H9 (cell line): Measurements from ENCODE around the gene LASP1. TPM values are rescaled to one million over a fixed set of nuclear protein-coding genes. Genes with fewer than 3 reads are reported as not detected.

ENCODE experiments used
- DNase-seq: peaks from one replicate; pipeline ENCODE4 v3.0.0-alpha.2; 2017
- H2AFZ ChIP-seq: one replicate; pipeline ENCODE4 v1.6.1; 2013; ENCODE audit warnings: mild to moderate bottlenecking, low read length, control low read depth, moderate library complexity
- H2AK5ac ChIP-seq: 2 replicates; pipeline ENCODE4 v1.6.1; 2013; ENCODE audit warnings: low read length, control low read depth, mixed read lengths; ENCODE audit not compliant: insufficient read length
- H2BK120ac ChIP-seq: one replicate; pipeline ENCODE4 v1.6.1; 2013; ENCODE audit warnings: low read depth, mild to moderate bottlenecking, low read length, control low read depth, inconsistent platforms; ENCODE audit not compliant: poor library complexity, severe bottlenecking
- H2BK12ac ChIP-seq: 2 replicates; pipeline ENCODE4 v1.6.1; 2013; ENCODE audit warnings: low read length, control low read depth, mixed read lengths, low read depth; ENCODE audit not compliant: insufficient read length
- H2BK15ac ChIP-seq: 2 replicates; pipeline ENCODE4 v1.6.1; 2013; ENCODE audit warnings: low read depth, low read length, control low read depth
- H2BK20ac ChIP-seq: one replicate; pipeline ENCODE4 v1.6.1; 2013; ENCODE audit warnings: low read depth, mild to moderate bottlenecking, low read length, control low read depth, inconsistent platforms; ENCODE audit not compliant: poor library complexity, severe bottlenecking
- H2BK5ac ChIP-seq: 2 replicates; pipeline ENCODE4 v1.6.1; 2013; ENCODE audit warnings: low read length, control low read depth, mixed read lengths; ENCODE audit not compliant: insufficient read length
- H3K14ac ChIP-seq: 2 replicates; pipeline ENCODE4 v1.6.1; 2013; ENCODE audit warnings: low read length, control low read depth; ENCODE audit not compliant: insufficient read depth
- H3K18ac ChIP-seq: 2 replicates; pipeline ENCODE4 v1.6.1; 2013; ENCODE audit warnings: low read depth, mild to moderate bottlenecking, mixed read lengths, low read length, control low read depth; ENCODE audit not compliant: insufficient read length
- H3K23ac ChIP-seq: 2 replicates; pipeline ENCODE4 v1.6.1; 2013; ENCODE audit warnings: low read length, control low read depth, mixed read lengths, low read depth; ENCODE audit not compliant: insufficient read length
- H3K23me2 ChIP-seq: 2 replicates; pipeline ENCODE4 v1.6.1; 2013; ENCODE audit warnings: low read depth, mild to moderate bottlenecking, mixed read lengths, low read length, control low read depth; ENCODE audit not compliant: insufficient read length, poor library complexity, severe bottlenecking
- H3K27ac ChIP-seq: 2 replicates; pipeline ENCODE4 v1.5.1; 2013; ENCODE audit warnings: low read length, control low read depth, mixed read lengths, low read depth; ENCODE audit not compliant: insufficient read length
- H3K27me3 ChIP-seq: 2 replicates; pipeline ENCODE4 v1.6.1; 2013; ENCODE audit warnings: low read length, control low read depth, inconsistent platforms; ENCODE audit not compliant: insufficient read depth
- H3K4ac ChIP-seq: 2 replicates; pipeline ENCODE4 v1.6.1; 2013; ENCODE audit warnings: low read depth, mild to moderate bottlenecking, control low read depth, inconsistent platforms, low read length, moderate library complexity
- H3K4me1 ChIP-seq: 2 replicates; pipeline ENCODE4 v1.6.1; 2013; ENCODE audit warnings: low read length, control low read depth, inconsistent platforms; ENCODE audit not compliant: insufficient read depth
- H3K4me2 ChIP-seq: 2 replicates; pipeline ENCODE4 v1.6.1; 2013; ENCODE audit warnings: low read length, control low read depth, mixed read lengths; ENCODE audit not compliant: insufficient read length, insufficient read depth
- H3K56ac ChIP-seq: 2 replicates; pipeline ENCODE4 v1.6.1; 2013; ENCODE audit warnings: low read depth, mild to moderate bottlenecking, mixed read lengths, low read length, control low read depth; ENCODE audit not compliant: insufficient read length
- H3K79me1 ChIP-seq: 2 replicates; pipeline ENCODE4 v1.6.1; 2013; ENCODE audit warnings: low read depth, mild to moderate bottlenecking, moderate library complexity, low read length, control low read depth, inconsistent platforms; ENCODE audit not compliant: insufficient read depth, poor library complexity, severe bottlenecking
- H3K79me2 ChIP-seq: 2 replicates; pipeline ENCODE4 v1.6.1; 2013; ENCODE audit warnings: low read length, control low read depth, inconsistent platforms; ENCODE audit not compliant: insufficient read depth
- H3K9ac ChIP-seq: 2 replicates; pipeline ENCODE4 v1.6.1; 2013; ENCODE audit warnings: low read length, control low read depth, mixed read lengths; ENCODE audit not compliant: insufficient read length; ENCODE audit errors: extremely low read depth
- H3K9me3 ChIP-seq: one replicate; pipeline ENCODE4 v1.6.1; 2013; ENCODE audit warnings: low read depth, low read length, inconsistent platforms; ENCODE audit not compliant: control insufficient read depth
- H3T11ph ChIP-seq: one replicate; pipeline ENCODE4 v1.6.1; 2013; ENCODE audit warnings: mild to moderate bottlenecking, low read length, control low read depth, inconsistent platforms
- H4K20me1 ChIP-seq: one replicate; pipeline ENCODE4 v1.6.1; 2013; ENCODE audit not compliant: control insufficient read depth, insufficient read length, insufficient read depth
- H4K5ac ChIP-seq: 2 replicates; pipeline ENCODE4 v1.6.1; 2013; ENCODE audit warnings: low read depth, mild to moderate bottlenecking, mixed read lengths, low read length, control low read depth; ENCODE audit not compliant: insufficient read length
- H4K8ac ChIP-seq: replicated peaks from 2 replicates; pipeline ENCODE4 v1.6.1; 2013; ENCODE audit warnings: low read length, control low read depth, mixed read lengths, low read depth; ENCODE audit not compliant: insufficient read length
- H4K91ac ChIP-seq: 2 replicates; pipeline ENCODE4 v1.6.1; 2013; ENCODE audit warnings: low read depth, mild to moderate bottlenecking, moderate library complexity, mixed read lengths, low read length, control low read depth; ENCODE audit not compliant: insufficient read length
- H3K27ac Mint-ChIP-seq, 3 experiments: 2 replicates in 2 of 3; 3 replicates in 1 of 3; pipeline ENCODE4 v1.8.0; 2020 to 2021; ENCODE audit warnings: mixed read lengths in 3 of 3, mild to moderate bottlenecking in 1 of 3, moderate library complexity in 1 of 3
- H3K27me3 Mint-ChIP-seq: 2 replicates; pipeline ENCODE4 v1.8.0; 2021; ENCODE audit warnings: low read depth, mild to moderate bottlenecking, moderate library complexity, mixed read lengths
- H3K36me3 Mint-ChIP-seq, 3 experiments: 2 replicates in 2 of 3; 3 replicates in 1 of 3; pipeline ENCODE4 v1.8.0; 2020 to 2021; ENCODE audit warnings: low read depth in 3 of 3, mixed read lengths in 3 of 3; ENCODE audit not compliant: insufficient read depth in 1 of 3
- H3K4me1 Mint-ChIP-seq, 2 experiments: 2 replicates each; pipeline ENCODE4 v1.8.0; 2020; ENCODE audit warnings: mixed read lengths in 2 of 2
- H3K4me3 Mint-ChIP-seq, 2 experiments: 2 replicates in 1 of 2; 3 replicates in 1 of 2; pipeline ENCODE4 v1.8.0; 2020 to 2021; ENCODE audit warnings: mild to moderate bottlenecking in 2 of 2, mixed read lengths in 2 of 2, moderate library complexity in 1 of 2
- H3K9me3 Mint-ChIP-seq, 2 experiments: 2 replicates in 1 of 2; 3 replicates in 1 of 2; pipeline ENCODE4 v1.8.0; 2020; ENCODE audit warnings: mild to moderate bottlenecking in 2 of 2, mixed read lengths in 2 of 2, moderate library complexity in 1 of 2
- WGBS: extraction: QIAGEN DNeasy Blood & Tissue Kit; methylation state at CpG from one replicate; pipeline ENCODE4 v1.1.7; 2013; ENCODE audit warnings: missing lambda C conversion rate, low lambda C conversion rate, mixed read lengths; ENCODE audit not compliant: insufficient read length; ENCODE audit errors: extremely low coverage; 5-methylcytosine and 5-hydroxymethylcytosine counted together
- total RNA-seq: library from RNA; stranded (reverse); gene quantifications from 2 replicates; pipeline ENCODE4 v1.2.1, GENCODE V29; 2021
- TF ChIP-seq, protein P1 (sequence below): fragments of 200-600 bp; sonication (generic); conservative IDR thresholded peaks from 3 replicates; pipeline ENCODE4 v1.8.0; 2021; ENCODE audit warnings: antibody characterized with exemption, mild to moderate bottlenecking

Gene LASP1
- total RNA-seq, 1 experiment from 2014 or later, result 121 TPM

DNA sequence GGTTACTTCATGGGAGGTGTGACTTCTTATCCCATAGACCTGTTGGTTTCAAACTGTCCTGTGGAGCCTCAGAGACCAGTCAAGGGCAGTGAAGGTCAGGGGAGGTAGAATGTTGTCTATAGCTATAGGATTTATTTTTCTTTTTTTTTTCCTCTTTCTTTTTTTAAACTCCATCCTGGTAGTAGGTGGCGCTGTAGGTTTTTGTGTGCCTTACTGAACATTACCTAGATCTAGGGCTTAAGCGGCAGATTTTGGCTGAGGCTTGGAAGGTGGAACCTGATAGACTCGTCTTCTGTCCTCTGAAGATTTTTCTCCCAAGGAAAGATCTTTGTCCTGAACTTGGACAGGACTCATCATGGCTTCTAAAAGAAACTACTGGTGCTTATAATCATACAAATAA, 47.4 kb downstream of the LASP1 start:
- H3K9me3 ChIP-seq, result no peaks in the 10 kb centered on the region
- H3K27ac ChIP-seq, result no peak overlapping the region
- no peaks in the 10 kb centered on the region; the same call in 1 of the 2 replicates for H3K27me3 Mint-ChIP-seq
- TF ChIP-seq, protein P1, sequence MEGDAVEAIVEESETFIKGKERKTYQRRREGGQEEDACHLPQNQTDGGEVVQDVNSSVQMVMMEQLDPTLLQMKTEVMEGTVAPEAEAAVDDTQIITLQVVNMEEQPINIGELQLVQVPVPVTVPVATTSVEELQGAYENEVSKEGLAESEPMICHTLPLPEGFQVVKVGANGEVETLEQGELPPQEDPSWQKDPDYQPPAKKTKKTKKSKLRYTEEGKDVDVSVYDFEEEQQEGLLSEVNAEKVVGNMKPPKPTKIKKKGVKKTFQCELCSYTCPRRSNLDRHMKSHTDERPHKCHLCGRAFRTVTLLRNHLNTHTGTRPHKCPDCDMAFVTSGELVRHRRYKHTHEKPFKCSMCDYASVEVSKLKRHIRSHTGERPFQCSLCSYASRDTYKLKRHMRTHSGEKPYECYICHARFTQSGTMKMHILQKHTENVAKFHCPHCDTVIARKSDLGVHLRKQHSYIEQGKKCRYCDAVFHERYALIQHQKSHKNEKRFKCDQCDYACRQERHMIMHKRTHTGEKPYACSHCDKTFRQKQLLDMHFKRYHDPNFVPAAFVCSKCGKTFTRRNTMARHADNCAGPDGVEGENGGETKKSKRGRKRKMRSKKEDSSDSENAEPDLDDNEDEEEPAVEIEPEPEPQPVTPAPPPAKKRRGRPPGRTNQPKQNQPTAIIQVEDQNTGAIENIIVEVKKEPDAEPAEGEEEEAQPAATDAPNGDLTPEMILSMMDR, result peak; percentile 44
- no peak overlapping the region for H2BK12ac ChIP-seq
- no peak overlapping the region for H2BK15ac ChIP-seq
- no peak overlapping the region for H3K4me2 ChIP-seq
- no CpG with 5 or more reads among the region's 3 CpGs for WGBS
- no peak overlapping the region for H3K4me3 Mint-ChIP-seq
- peaks cover 4 to 9% of the 10 kb centered on the region in 2 experiments for H3K4me1 Mint-ChIP-seq
- peak overlapping the region; percentile 37 to 91 (median 61); a peak in 5 of 7 replicates for H3K27ac Mint-ChIP-seq
- no peaks in the 10 kb centered on the region for H4K20me1 ChIP-seq
- no peak overlapping the region for H2AFZ ChIP-seq
- H2BK20ac ChIP-seq, result no peak overlapping the region
- no peaks in the 10 kb centered on the region for H3K4me1 ChIP-seq
- H3K4ac ChIP-seq, result no peak overlapping the region
- H4K91ac ChIP-seq, result no peak overlapping the region
- H3K23ac ChIP-seq, result no peak overlapping the region
- H3K9me3 Mint-ChIP-seq, result no peaks in the 10 kb centered on the region
- no peak overlapping the region for H4K8ac ChIP-seq
- H3T11ph ChIP-seq, result no peak overlapping the region
- no peak overlapping the region for H3K14ac ChIP-seq
- no peak overlapping the region for H3K18ac ChIP-seq
- no peaks in the 10 kb centered on the region for H3K79me2 ChIP-seq
- H3K36me3 Mint-ChIP-seq, result peaks cover 21 to 60% (median 48%) of the 10 kb centered on the region in 3 experiments
- no peak overlapping the region for H2BK120ac ChIP-seq
- no peak overlapping the region for H3K9ac ChIP-seq
- no peak overlapping the region for H3K56ac ChIP-seq
- no peak for DNase-seq
- H3K79me1 ChIP-seq, result no peaks in the 10 kb centered on the region
- no peaks in the 10 kb centered on the region for H3K27me3 ChIP-seq
- no peaks in the 10 kb centered on the region for H3K23me2 ChIP-seq
- H4K5ac ChIP-seq, result no peak overlapping the region
- H2AK5ac ChIP-seq, result no peak overlapping the region
- no peak overlapping the region for H2BK5ac ChIP-seq
